Measurements from ENCODE around the gene RPS6KA3. TPM values are rescaled to one million over a fixed set of nuclear protein-coding genes. Genes with fewer than 3 reads are reported as not detected.

RPS6KA3 gene
- total RNA-seq, 4 donors from 2014 or later = 53.1 to 91.0 (median 66.0) TPM

DNA sequence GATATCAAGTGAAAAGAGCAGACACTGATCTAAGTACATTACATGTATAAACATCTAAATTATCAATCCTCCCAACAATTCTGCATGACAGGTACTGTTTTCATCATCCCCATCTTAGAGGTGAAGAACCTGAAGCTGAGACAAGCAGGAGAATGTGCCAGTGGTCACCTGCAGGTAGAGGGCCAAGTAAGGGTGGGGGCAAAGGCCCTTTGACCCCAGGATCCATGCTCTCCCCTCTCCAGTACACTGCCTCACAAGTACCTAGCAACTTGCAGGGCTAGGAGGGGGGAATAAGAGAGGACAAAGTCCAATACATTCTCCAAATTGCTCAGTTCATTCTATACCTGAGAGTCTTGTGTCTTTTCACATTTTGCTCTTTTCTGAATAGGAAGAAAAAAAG lies 141.7 kb downstream of the RPS6KA3 start:
- in situ Hi-C loops (cut with MboI; ENCODE audit: low sequenced_read_pairs in 4 of 4) = loop anchor here in 2 of 4 donors (10.0 kb wide), 1 partner anchor 220 kb away; no protein-coding TSS in a partner anchor
- intact Hi-C loops (cut with DNase I; ENCODE audit: low total_unique reads) = loop anchor here (10.0 kb wide), 1 partner anchor 220 kb away; no protein-coding TSS in a partner anchor
- peaks cover 0 to 36% of the 10 kb centered on the region in 2 donors for H3K36me3 ChIP-seq

DNA sequence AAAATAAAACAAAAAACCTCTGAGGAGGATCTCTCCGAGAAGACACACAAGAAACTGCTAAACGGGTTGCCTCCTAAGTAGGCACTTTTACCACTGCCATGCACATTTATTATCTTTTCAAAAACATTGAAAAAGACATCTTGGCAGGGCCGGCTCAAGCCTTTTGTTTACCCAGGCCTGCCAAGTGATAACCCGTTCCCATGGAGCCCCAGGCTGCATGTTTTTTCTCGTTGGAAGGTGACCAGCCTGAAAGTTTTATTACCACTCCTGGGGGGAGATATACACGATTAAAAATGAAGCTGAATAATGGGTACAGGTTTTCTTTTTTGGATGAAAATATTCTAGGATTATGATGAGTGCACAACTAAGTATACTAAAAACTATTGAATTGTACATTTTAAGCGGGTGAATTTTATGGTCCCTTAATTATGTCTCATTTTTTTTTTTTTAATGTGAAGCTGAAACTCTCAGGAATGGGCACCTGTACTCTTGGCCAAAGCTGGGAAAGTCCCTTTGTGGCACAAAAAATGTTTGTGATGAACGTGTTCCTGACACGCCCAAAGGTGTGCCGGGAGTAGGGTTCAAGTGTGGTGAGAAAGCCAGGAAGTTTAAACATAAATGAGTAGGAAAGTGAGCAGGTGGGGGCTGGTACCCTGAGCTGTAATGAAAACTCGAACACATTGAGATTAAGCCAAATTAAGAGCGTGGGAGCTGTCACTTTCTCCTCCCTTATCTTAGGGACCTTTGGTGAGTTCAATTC lies 148.5 kb downstream of the RPS6KA3 start:
- Histone ChIP-seq H3K4me1 (peaks cover 0 to 4% of the 10 kb centered on the region in 2 donors), H3K27ac (no peak overlapping the region), H3K27me3 (peaks cover 0 to 12% (median 9%) of the 10 kb centered on the region in 3 donors), H3K9me3 (no peaks in the 10 kb centered on the region), H3K36me3 (no peaks in the 10 kb centered on the region), H3K4me3 (no peak overlapping the region)
- TF ChIP-seq, protein P1, sequence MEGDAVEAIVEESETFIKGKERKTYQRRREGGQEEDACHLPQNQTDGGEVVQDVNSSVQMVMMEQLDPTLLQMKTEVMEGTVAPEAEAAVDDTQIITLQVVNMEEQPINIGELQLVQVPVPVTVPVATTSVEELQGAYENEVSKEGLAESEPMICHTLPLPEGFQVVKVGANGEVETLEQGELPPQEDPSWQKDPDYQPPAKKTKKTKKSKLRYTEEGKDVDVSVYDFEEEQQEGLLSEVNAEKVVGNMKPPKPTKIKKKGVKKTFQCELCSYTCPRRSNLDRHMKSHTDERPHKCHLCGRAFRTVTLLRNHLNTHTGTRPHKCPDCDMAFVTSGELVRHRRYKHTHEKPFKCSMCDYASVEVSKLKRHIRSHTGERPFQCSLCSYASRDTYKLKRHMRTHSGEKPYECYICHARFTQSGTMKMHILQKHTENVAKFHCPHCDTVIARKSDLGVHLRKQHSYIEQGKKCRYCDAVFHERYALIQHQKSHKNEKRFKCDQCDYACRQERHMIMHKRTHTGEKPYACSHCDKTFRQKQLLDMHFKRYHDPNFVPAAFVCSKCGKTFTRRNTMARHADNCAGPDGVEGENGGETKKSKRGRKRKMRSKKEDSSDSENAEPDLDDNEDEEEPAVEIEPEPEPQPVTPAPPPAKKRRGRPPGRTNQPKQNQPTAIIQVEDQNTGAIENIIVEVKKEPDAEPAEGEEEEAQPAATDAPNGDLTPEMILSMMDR (IDR thresholded peaks at IDR 0.05 in 4 of 5, conservative IDR thresholded peaks at IDR 0.05 in 1 of 5) = no peak
- TF ChIP-seq POLR2A (IDR thresholded peaks at IDR 0.05) = no peak
- intact Hi-C loops (cut with DNase I; ENCODE audit: low total_unique reads) = no loop called here
- in situ Hi-C loops (cut with MboI; ENCODE audit: low sequenced_read_pairs in 4 of 4) = no loop called here
- DNase-seq = no peak
- ATAC-seq = no peak

More for the DNA sequence above, 141.7 kb downstream of the RPS6KA3 start:
- TF ChIP-seq, protein P1 (IDR thresholded peaks at IDR 0.05 in 4 of 5, conservative IDR thresholded peaks at IDR 0.05 in 1 of 5) = no peak
- no peak for TF ChIP-seq POLR2A (IDR thresholded peaks at IDR 0.05)
- H3K4me3 ChIP-seq = no peak overlapping the region
- H3K27ac ChIP-seq = no peak overlapping the region
- no peaks in the 10 kb centered on the region for H3K27me3 ChIP-seq
- H3K4me1 ChIP-seq = no peaks in the 10 kb centered on the region
- no peak for ATAC-seq
- H3K9me3 ChIP-seq = no peaks in the 10 kb centered on the region
- DNase-seq = no peak

DNA sequence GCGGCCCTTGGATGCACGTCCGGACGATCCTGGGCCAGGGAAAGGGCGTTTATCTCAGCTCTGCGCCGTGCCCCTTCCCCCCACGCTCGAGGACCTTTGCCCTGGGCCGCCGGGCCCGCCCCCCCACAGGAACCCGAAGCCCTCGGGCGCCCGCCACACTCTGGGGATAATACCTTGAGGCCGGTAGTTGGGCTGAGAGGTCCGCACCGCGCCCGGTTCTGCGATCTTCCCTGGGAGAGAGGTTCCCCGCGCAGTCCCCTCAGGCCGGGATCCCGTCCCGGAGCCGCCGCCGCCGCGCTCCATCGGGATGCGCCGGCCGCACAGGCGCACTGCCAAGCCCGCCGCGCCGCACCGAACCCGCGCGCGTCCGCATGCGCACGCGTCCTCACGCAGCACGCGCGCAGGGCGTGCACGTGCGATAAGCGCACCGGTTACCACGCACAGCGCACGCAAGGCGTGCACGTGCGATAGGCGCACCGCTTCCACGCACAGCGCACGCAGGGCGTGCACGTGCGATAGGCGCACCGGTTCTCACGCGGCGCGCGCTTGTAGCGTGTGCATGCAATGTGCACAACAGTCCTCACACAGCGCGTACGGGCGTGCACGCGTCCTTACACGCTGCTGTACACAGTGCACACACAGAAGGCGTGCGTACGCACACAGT lies 150.0 kb downstream of the RPS6KA3 start, which contains the start of gene MAP7D2:
Gene MAP7D2, minus strand, starts transcription at position 331 of the 664 bp plus-strand sequence. Its CDS starts 28 bp downstream, at position 303.
- Histone ChIP-seq H3K27ac (no peak within 1 kb of the TSS), H3K4me3 (peak within 1 kb of the TSS in 3 of 4 donors; percentile 18 to 36 (median 31)), H3K9me3 (no peaks in the 10 kb centered on the region), H3K36me3 (no peaks in the 10 kb centered on the region), H3K27me3 (peaks cover 0 to 12% (median 9%) of the 10 kb centered on the region in 3 donors), H3K4me1 (peaks cover 0 to 4% of the 10 kb centered on the region in 2 donors)
- in situ Hi-C loops (cut with MboI; ENCODE audit: low sequenced_read_pairs in 4 of 4) (no loop called here), intact Hi-C loops (cut with DNase I; ENCODE audit: low total_unique reads) (no loop called here)
- DNase-seq = no peak
- no peak for ATAC-seq
- TF ChIP-seq, protein P1 (IDR thresholded peaks at IDR 0.05 in 4 of 5, conservative IDR thresholded peaks at IDR 0.05 in 1 of 5) = no peak
- no peak for TF ChIP-seq POLR2A (IDR thresholded peaks at IDR 0.05)

DNA sequence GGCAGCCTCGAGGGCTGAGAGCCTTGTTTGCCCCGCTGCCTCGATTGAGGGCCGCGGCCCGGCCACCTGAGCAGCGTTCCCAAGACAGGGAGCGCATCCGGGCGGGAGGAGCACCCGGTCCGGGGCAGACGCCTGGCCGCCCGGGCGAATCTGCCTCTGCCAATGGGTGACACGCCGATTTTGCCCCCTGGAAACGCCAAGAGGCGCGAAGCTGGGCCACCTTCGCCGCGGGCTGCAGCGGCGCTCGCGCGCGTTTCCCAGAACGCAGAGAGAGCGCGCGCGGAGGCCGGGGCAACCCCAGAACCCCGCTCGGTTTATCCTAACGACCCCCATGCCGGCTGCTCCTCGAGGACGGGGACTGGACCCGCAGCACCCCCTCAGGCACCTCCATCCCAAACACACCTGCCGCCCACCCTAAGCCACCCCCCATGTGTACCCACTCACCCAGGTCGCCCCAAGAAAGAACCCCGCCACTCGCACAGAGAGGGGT lies 150.6 kb downstream of the RPS6KA3 start:
- Histone ChIP-seq H3K4me1 (peaks cover 0 to 4% of the 10 kb centered on the region in 2 donors), H3K36me3 (no peaks in the 10 kb centered on the region), H3K27ac (no peak overlapping the region), H3K27me3 (peaks cover 0 to 12% (median 9%) of the 10 kb centered on the region in 3 donors), H3K4me3 (peak overlapping the region in 3 of 4 donors; percentile 18 to 36 (median 31)), H3K9me3 (no peaks in the 10 kb centered on the region)
- DNase-seq = no peak
- ATAC-seq = no peak
- TF ChIP-seq, protein P1 (IDR thresholded peaks at IDR 0.05 in 4 of 5, conservative IDR thresholded peaks at IDR 0.05 in 1 of 5) = no peak
- TF ChIP-seq POLR2A (IDR thresholded peaks at IDR 0.05) = no peak
- in situ Hi-C loops (cut with MboI; ENCODE audit: low sequenced_read_pairs in 4 of 4) (no loop called here), intact Hi-C loops (cut with DNase I; ENCODE audit: low total_unique reads) (no loop called here)
